Activated naive CD8-positive, alpha-beta T cell treated with anti-CD3 and anti-CD28 coated beads, Interleukin-2, amount 10 ng/mL, durations not matched to agents 7 days and 5 days (primary cell): ENCODE results near the gene IDI1. TPM values are rescaled to one million over a fixed set of nuclear protein-coding genes. Genes with fewer than 3 reads are reported as not detected.
"Not testable (repeated sequence)": the region's sequence is repeated elsewhere in the genome, so short reads cannot be mapped to it uniquely, and the experiment has no call there.

Experiments
- ATAC-seq: fragments of 150-1000 bp; cut with Tn5 transposase; one replicate; pipeline ENCODE4 v1.10.0; 2021; ENCODE audit warnings: low read depth, moderate library complexity
- POLR2A ChIA-PET: fragments of 350-600 bp; sonication (Branson Sonifier 250); formaldehyde crosslinking; loops from one replicate; lab custom pipeline; 2021; ENCODE audit warnings: antibody characterized with exemption; lab: Charles Lee
- DNase-seq: peaks from one replicate; pipeline ENCODE4 v3.0.0; 2021
- H3K27ac Mint-ChIP-seq: one replicate; pipeline ENCODE4 v1.8.0; 2022; ENCODE audit warnings: mild to moderate bottlenecking, mixed read lengths
- H3K27me3 Mint-ChIP-seq: one replicate; pipeline ENCODE4 v1.8.0; 2022; ENCODE audit warnings: mild to moderate bottlenecking, moderate library complexity, mixed read lengths
- H3K36me3 Mint-ChIP-seq: one replicate; pipeline ENCODE4 v1.8.0; 2021; ENCODE audit warnings: mild to moderate bottlenecking, mixed read lengths
- H3K4me1 Mint-ChIP-seq: one replicate; pipeline ENCODE4 v1.8.0; 2021; ENCODE audit warnings: mixed read lengths
- H3K4me3 Mint-ChIP-seq: one replicate; pipeline ENCODE4 v1.8.0; 2022; ENCODE audit warnings: mild to moderate bottlenecking, moderate library complexity, mixed read lengths
- H3K9me3 Mint-ChIP-seq: one replicate; pipeline ENCODE4 v1.8.0; 2021; ENCODE audit warnings: mixed read lengths
- total RNA-seq, 2 experiments: library from RNA; stranded (reverse); gene quantifications; one replicate each; pipeline ENCODE4 v1.2.3, GENCODE V29; 2021

The IDI1 gene
- total RNA-seq, 2 experiments from 2014 or later, result 53.8 to 57.6 TPM

DNA sequence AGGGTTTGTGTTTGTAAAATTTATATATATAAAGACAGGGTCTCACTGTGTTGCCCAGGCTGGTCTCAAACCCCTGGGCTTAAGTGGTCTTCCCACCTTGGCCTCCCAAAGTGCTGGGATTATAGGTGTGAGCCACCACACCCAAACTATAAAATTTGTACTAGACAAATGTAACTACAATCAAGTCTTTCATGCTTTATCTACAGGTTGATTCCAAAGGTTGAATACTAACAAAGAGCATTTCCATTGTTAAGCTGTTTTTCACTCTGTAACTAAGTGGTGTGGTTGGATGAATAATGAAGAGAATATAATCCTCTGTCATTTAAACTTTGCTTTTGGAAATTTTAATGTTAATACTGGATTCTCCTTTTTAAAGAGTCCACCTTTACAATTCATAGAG is 29.7 kb upstream of the IDI1 start:
- Mint-ChIP-seq H3K4me3 (no peak overlapping the region), H3K36me3 (peaks cover 25% of the 10 kb centered on the region), H3K4me1 (no peaks in the 10 kb centered on the region), H3K27ac (no peak overlapping the region), H3K9me3 (no peaks in the 10 kb centered on the region), H3K27me3 (no peaks in the 10 kb centered on the region)
- POLR2A ChIA-PET, result no interaction called here
- no peak for ATAC-seq
- no peak for DNase-seq

DNA sequence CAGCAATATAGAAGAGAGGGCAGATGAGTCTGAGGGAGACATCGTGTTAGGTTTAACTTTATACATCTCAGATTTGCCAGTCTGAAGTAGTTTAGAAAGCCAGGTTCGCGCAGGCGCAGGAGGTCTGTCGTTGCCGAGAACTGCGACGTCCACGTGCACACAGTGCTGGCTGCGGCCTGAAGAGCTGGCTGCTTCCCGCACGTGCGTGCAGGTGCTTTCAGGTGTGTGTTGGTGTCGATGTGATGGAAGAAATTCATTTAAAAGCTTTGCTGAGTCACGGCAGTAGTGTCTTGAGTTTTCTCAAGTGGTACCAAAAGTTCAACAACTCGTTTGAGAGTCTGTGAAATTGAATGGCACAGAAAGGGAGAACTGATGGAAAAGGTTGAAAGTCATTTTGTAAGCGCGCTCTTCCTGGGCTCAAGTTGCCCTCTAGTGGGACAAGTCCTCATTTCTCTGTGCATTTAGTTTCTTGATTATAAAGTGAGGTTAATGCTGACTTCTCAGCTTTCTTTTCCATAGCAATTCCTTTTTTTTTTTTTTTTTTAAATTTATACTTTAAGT is 25.9 kb upstream of the IDI1 start:
- peak overlapping the region; percentile 61 for H3K27ac Mint-ChIP-seq
- no peak for DNase-seq
- POLR2A ChIA-PET, result interaction anchor here (0.6 kb wide), 2 partner anchors 12 to 26 kb away, joined by 3 to 4 read pairs; partner anchors contain the start of gene IDI1
- H3K9me3 Mint-ChIP-seq, result no peaks in the 10 kb centered on the region
- ATAC-seq, result no peak
- H3K36me3 Mint-ChIP-seq, result peaks cover 17% of the 10 kb centered on the region
- no peak overlapping the region for H3K4me3 Mint-ChIP-seq
- no peaks in the 10 kb centered on the region for H3K4me1 Mint-ChIP-seq
- no peaks in the 10 kb centered on the region for H3K27me3 Mint-ChIP-seq

DNA sequence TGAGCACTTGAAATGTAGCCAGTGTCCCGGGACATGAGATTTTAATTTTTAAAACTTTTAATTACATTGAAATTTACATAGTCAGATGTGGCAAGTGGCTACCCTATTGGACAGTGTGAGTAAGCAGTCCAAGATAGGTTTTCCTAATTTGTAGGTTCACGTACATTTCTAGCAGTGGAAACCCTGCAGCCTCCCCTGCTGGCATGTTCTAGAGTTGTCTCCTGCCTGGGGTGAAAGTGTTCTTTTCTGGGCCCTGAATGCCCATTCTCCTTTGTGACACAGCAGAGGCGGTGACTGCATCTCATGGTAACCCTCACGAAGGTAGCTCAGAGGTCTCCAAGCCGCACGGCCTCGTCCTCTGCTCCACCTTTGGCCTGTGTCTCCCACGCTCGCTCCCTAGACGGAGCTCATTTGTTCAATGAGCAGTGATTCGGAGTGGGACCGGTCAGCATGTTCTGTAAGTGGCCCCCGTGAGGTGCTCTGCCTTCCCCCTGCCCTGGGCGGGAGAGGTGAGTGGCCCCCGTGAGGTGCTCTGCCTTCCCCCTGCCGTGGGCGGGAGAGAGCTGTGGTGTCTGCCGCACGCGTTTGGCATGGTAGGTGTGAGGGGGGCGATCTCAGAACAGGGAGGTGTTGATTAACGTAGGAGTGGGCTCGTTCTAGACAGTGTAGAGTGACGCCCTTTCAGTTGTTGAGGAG is 25.3 kb upstream of the IDI1 start:
- Mint-ChIP-seq H3K4me3 (no peak overlapping the region), H3K27me3 (no peaks in the 10 kb centered on the region), H3K9me3 (no peaks in the 10 kb centered on the region), H3K4me1 (peaks cover 5% of the 10 kb centered on the region), H3K36me3 (peaks cover 18% of the 10 kb centered on the region), H3K27ac (peak overlapping the region; percentile 61)
- ATAC-seq (peak; percentile 33), DNase-seq (no peak)
- POLR2A ChIA-PET, result no interaction called here

DNA sequence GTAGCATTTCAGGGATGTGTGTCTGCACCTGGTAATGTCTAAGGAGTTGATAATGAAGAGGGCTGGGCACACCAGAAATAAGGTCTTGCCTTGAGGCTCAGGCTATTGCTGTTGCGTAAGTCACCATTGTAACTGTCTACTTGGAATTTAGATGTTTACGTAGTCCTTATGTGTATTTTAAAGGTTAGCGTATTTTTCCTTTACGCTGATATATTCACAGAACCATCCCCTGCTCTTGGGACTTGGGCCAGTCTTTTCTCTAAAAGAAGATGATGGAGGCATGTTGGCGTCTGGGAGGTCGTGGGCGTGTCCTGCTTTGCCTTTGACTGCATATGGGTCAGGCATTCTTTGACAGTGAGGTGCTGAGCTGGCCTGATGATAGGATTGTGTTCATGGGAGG is 22.0 kb upstream of the IDI1 start:
- Mint-ChIP-seq H3K27ac (no peak overlapping the region), H3K9me3 (no peaks in the 10 kb centered on the region), H3K36me3 (peaks cover 23% of the 10 kb centered on the region), H3K4me3 (no peak overlapping the region), H3K4me1 (peaks cover 12% of the 10 kb centered on the region), H3K27me3 (no peaks in the 10 kb centered on the region)
- POLR2A ChIA-PET, result no interaction called here
- ATAC-seq, result no peak
- DNase-seq, result no peak

DNA sequence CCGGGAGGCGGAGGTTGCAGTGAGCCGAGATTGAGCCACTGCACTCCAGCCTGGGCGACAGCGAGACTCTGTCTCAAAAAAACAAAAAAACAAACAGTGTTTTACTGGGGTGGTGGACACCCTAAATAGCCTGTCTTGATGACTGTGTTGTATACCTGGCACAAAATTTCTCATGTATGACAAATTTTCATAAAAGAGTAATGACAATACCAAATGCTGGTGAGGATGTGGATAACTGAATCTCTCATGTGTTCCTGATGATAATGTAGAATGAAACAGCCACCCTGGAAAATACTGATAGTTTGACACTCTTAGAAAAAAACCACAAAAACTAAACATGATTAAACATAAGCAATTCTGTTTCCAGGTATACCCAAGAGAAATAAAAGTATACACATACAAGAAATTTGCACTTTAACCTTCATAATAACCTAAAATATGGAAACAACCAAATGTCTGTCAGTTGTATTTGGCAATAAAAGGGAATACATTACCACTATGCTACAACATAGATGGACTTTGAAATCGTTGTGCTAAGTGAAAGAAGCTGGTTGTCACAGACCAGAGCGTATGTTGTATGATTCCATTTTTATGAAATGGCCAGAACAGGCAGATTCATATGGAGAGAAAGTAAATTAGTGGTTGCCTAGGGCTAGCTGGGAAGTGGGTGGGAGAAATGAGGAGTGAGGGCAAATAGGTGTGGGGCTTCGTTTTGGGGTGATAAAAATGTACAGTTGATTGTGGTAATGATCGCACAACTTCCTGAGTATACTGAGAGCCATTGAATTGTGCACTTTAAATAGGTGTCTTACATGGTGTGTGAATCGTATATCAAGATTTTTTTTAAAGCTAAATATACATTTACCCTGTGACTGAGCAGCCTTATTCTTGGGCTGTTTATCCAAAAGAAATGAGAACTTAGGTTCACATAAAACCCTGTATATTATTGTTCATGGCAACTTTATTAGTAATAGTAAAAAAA is 19.8 kb upstream of the IDI1 start:
- Mint-ChIP-seq H3K9me3 (no peaks in the 10 kb centered on the region), H3K4me1 (peaks cover 23% of the 10 kb centered on the region), H3K27me3 (no peaks in the 10 kb centered on the region), H3K27ac (no peak overlapping the region), H3K36me3 (peaks cover 24% of the 10 kb centered on the region), H3K4me3 (no peak overlapping the region)
- DNase-seq (no peak), ATAC-seq (no peak)
- POLR2A ChIA-PET, result no interaction called here

DNA sequence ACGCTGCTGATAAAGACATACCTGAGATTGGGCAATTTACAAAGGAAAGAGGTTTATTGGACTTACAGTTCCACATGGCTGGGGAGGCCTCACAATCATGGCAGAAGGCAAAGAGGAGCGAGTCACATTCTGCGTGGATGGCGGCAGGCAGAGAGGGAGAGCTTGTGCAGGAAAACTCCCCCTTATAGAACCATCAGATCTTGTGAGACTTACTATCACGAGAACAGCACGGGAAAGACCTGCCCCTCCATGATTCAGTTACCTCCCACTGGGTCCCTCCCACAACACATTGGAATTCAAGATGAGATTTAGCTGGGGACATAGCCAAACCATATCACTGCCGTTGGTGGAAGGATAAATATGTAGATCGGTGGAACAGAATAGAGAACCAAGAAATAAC is 17.8 kb upstream of the IDI1 start:
- ATAC-seq, H3K4me3 Mint-ChIP-seq, POLR2A ChIA-PET, H3K27ac Mint-ChIP-seq, H3K27me3 Mint-ChIP-seq, H3K9me3 Mint-ChIP-seq, DNase-seq: not testable (repeated sequence)
- peaks cover 21% of the 10 kb centered on the region for H3K36me3 Mint-ChIP-seq
- H3K4me1 Mint-ChIP-seq, result peaks cover 42% of the 10 kb centered on the region

DNA sequence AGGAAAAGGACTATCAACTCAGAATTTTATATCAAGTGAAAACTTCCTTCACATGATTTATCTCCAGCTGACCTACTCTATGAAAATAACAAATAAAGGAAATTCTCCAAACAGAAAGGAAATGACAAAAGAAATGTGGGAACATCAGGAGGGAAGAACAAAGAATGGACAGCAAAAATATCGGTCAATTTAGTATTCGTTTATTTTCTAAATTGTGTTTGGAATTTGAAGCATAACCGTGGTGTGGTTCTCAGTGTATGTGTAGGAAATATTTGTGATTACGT is 16.0 kb upstream of the IDI1 start:
- Mint-ChIP-seq H3K4me3 (no peak overlapping the region), H3K27me3 (no peaks in the 10 kb centered on the region), H3K27ac (no peak overlapping the region), H3K9me3 (no peaks in the 10 kb centered on the region), H3K4me1 (peaks cover 56% of the 10 kb centered on the region), H3K36me3 (peaks cover 23% of the 10 kb centered on the region)
- no peak for DNase-seq
- no peak for ATAC-seq
- POLR2A ChIA-PET, result no interaction called here

DNA sequence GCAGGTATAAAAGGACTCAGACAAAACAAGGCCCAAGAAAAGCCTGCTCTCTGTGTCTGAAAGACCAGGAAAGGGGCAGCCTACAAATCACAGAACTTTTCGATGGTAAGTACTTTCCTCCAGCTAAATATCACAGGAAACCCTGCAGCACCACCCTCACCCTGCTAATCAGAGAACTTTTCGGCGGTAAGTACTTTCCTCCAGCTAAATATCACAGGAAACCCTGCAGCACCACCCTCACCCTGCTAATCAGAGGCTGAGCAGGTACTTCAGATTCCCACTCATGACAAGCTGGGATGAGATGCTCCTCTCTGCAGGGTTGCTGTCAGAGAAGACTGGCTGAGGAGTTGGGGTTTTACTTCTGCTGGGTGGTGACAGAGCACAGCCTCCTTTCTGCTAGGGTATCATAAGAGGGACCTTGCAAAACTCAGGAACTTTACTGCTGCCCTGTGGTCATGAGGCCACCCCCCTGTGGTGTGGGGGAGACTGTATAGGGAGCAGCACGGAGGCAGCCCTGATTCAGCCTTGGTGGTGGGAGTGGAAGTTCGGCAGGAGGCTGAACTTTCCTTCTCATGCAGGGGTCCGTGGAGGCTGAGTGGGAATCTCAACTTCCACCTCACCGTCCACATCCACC is 14.4 kb upstream of the IDI1 start:
- ATAC-seq (peak; percentile 90), DNase-seq (no peak)
- H3K4me1 Mint-ChIP-seq, result peaks cover 54% of the 10 kb centered on the region
- H3K9me3 Mint-ChIP-seq, result no peaks in the 10 kb centered on the region
- H3K27ac Mint-ChIP-seq, result peak overlapping the region; percentile 75
- POLR2A ChIA-PET, result interaction anchor here (0.9 to 1.1 kb wide), 3 partner anchors 15 to 75 kb away, joined by 3 to 5 read pairs (median 5); partner anchors contain the start of genes GTPBP4 and IDI1
- H3K27me3 Mint-ChIP-seq, result no peaks in the 10 kb centered on the region
- peak overlapping the region; percentile 72 for H3K4me3 Mint-ChIP-seq
- peaks cover 24% of the 10 kb centered on the region for H3K36me3 Mint-ChIP-seq

DNA sequence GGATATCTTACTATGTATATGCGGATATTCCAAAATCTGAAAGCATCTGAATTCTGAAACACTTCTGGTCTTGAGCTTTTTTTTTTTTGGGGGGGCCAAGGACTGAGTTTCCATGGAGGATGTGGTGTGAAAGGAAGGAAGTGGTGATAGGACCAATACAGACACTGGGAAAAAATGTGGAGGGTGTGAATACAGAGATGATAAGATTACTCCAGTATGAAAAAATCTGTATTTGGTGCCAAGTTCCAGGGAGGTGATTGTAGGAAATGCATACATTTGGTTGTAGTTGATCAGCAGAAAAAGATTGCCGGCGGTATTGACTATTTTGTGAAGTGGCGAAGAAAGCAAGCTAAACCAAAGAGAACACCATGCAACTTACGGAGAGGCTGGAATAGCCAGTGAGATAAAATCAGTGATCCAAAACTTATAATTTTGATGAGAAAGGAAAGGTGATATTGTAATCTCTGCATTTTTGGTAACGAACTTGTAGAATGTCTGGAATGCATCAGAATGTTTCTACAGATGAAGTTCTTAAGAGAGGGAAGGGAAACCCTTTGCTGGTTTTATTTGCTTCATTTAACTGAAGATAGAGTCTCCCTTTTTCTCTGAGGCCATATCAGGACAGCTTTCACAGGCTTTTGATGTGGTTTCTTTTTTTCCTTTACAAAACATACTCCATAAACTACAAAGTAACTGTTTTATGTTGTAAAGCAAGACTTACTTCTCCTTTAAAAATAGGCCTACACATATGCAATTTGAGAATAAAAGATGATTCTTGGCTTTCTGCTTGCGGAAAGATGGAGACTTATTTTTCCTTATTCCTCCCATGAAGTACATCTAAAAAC is 13.2 kb upstream of the IDI1 start:
- Mint-ChIP-seq H3K27ac (peak overlapping the region; percentile 75), H3K4me1 (peaks cover 60% of the 10 kb centered on the region), H3K36me3 (peaks cover 21% of the 10 kb centered on the region), H3K27me3 (no peaks in the 10 kb centered on the region), H3K9me3 (no peaks in the 10 kb centered on the region), H3K4me3 (peak overlapping the region; percentile 72)
- POLR2A ChIA-PET, result interaction anchor here (1.3 kb wide), 1 partner anchor 13 kb away, joined by 9 read pairs; the partner anchor contains the start of gene IDI1
- ATAC-seq (no peak), DNase-seq (no peak)

DNA sequence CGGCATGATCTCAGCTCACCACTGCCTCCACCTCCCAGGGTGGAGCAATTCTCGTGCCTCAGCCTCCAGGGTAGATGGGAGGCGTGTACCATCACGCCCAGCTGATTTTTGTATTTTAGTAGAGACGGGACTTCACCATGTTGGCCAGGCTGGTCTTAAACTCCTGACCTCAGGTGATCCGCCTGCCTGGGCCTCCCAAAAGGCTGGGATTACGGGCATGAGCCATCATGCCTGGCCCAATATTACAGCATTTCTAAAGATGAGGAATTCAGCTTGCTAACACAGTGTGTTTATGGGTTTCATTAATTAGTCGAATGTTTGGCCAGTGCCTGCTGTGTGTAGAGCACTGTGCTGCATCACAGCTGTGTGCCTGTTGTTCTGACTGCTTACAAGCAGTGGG is 11.0 kb upstream of the IDI1 start:
- no peaks in the 10 kb centered on the region for H3K27me3 Mint-ChIP-seq
- H3K4me3 Mint-ChIP-seq, result no peak overlapping the region
- H3K9me3 Mint-ChIP-seq, result no peaks in the 10 kb centered on the region
- no peak for ATAC-seq
- POLR2A ChIA-PET, result interaction anchor here (2.6 kb wide), 1 partner anchor 11 kb away, joined by 9 read pairs; the partner anchor contains the start of gene IDI1
- H3K27ac Mint-ChIP-seq, result peak overlapping the region; percentile 32
- DNase-seq, result no peak
- peaks cover 64% of the 10 kb centered on the region for H3K4me1 Mint-ChIP-seq
- peaks cover 19% of the 10 kb centered on the region for H3K36me3 Mint-ChIP-seq

DNA sequence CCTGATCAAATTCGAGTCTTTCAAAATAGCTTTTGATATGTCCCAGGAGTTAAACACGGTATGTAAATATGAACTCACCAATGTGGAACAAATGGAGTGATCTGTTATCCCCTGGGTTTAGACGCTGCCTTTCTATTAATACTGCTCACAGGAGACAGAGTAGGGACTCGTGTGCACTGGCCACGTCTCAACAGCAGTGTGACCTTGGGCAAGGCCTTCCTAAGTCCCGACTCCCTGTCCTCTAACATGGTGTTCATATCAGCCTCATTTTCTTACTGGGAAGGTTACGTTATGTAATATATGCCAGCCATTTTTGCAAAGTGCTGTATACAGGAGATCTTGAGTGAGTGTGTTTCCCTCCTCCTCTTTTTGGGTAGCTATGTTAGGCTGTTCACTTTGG is 9.1 kb upstream of the IDI1 start:
- Mint-ChIP-seq H3K27ac (peak overlapping the region; percentile 95), H3K4me3 (peak overlapping the region; percentile 96), H3K36me3 (peaks cover 16% of the 10 kb centered on the region), H3K4me1 (peaks cover 65% of the 10 kb centered on the region), H3K9me3 (no peaks in the 10 kb centered on the region), H3K27me3 (no peaks in the 10 kb centered on the region)
- POLR2A ChIA-PET, result interaction anchor here (1.5 to 2.4 kb wide), 2 partner anchors 9 to 70 kb away, joined by 4 to 9 read pairs; partner anchors contain the start of genes GTPBP4 and IDI1
- DNase-seq, result no peak
- no peak for ATAC-seq

DNA sequence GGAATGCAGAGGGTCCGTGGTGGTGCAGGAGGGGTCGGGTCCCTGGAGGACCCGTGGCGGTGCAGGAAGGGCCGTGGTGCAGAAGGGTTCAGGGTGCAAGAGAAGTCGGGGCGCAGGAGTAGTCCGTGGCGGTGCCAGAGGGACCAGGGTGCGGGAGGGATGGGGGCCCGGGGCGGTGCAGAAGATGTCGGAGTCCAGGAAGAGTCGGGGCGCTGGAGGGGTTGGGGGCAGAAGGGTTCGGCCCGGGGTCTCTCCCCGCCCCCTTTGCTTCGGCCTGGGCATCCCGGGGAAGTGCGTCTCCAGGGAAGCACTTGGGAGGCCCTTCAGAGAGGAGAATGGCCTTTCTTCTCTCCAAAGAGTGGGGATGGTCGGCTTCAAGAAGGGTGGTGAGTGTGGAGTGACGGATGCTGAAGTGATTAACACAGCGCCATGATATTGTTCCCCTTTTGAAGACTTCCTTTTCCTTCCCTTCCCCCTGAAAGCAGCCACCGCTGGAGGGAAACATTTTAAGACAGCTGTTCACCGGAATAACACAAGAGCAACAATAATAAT is 8.3 kb upstream of the IDI1 start:
- Mint-ChIP-seq H3K9me3 (no peaks in the 10 kb centered on the region), H3K27me3 (no peaks in the 10 kb centered on the region), H3K36me3 (peaks cover 23% of the 10 kb centered on the region), H3K4me1 (peaks cover 59% of the 10 kb centered on the region), H3K4me3 (peak overlapping the region; percentile 96), H3K27ac (peak overlapping the region; percentile 95)
- DNase-seq (no peak), ATAC-seq (peak; percentile 22)
- POLR2A ChIA-PET, result interaction anchor here (1.5 to 2.4 kb wide), 3 partner anchors 9 to 69 kb away, joined by 4 to 9 read pairs (median 4); partner anchors contain the start of genes GTPBP4 and IDI1
